Measurements from ENCODE around the gene PIM2. TPM values are rescaled to one million over a fixed set of nuclear protein-coding genes. Genes with fewer than 3 reads are reported as not detected.
"Not testable (repeated sequence)": the region's sequence is repeated elsewhere in the genome, so short reads cannot be mapped to it uniquely, and the experiment has no call there.

The PIM2 gene
- total RNA-seq, 4 donors from 2014 or later = 17.3 to 24.8 (median 19.1) TPM

GRCh38 chrX:48892896-48893295, 25.9 kb downstream of the PIM2 start:
- TF ChIP-seq CTCF (IDR thresholded peaks at IDR 0.05) = no peak
- TF ChIP-seq POLR2A (IDR thresholded peaks at IDR 0.05) = no peak
- H3K27me3 ChIP-seq = no peaks in the 10 kb centered on the region
- H3K4me3 ChIP-seq = no peak overlapping the region
- peaks cover 0 to 7% (median 0%) of the 10 kb centered on the region in 4 donors for H3K4me1 ChIP-seq
- no peaks in the 10 kb centered on the region for H3K9me3 ChIP-seq
- H3K27ac ChIP-seq = no peak overlapping the region
- H3K36me3 ChIP-seq = peaks cover 0 to 14% (median 0%) of the 10 kb centered on the region in 3 donors
- DNase-seq = peak in 1 of 3 donors; percentile 6

GRCh38 chrX:48891402-48892288, 27.2 kb downstream of the PIM2 start:
- Histone ChIP-seq H3K4me3 (peak overlapping the region; percentile 59 to 82 (median 66)), H3K27ac (peak overlapping the region; percentile 76 to 85 (median 80)), H3K36me3 (peaks cover 0 to 14% (median 0%) of the 10 kb centered on the region in 3 donors), H3K27me3 (no peaks in the 10 kb centered on the region), H3K9me3 (no peaks in the 10 kb centered on the region), H3K4me1 (peaks cover 0 to 6% (median 0%) of the 10 kb centered on the region in 4 donors)
- TF ChIP-seq CTCF (IDR thresholded peaks at IDR 0.05) (peak in 5 of 6 experiments; percentile 29 to 72 (median 59)), POLR2A (IDR thresholded peaks at IDR 0.05) (peak in 1 of 2 donors; percentile 15)
- DNase-seq = peak; percentile 77 to 93 (median 88)

GRCh38 chrX:48890934-48891401, 27.9 kb downstream of the PIM2 start:
- DNase-seq = peak in 1 of 3 donors; percentile 20
- no peaks in the 10 kb centered on the region for H3K27me3 ChIP-seq
- peak overlapping the region; percentile 59 to 82 (median 66) for H3K4me3 ChIP-seq
- H3K36me3 ChIP-seq = peaks cover 0 to 14% (median 0%) of the 10 kb centered on the region in 3 donors
- H3K27ac ChIP-seq = peak overlapping the region; percentile 76 to 85 (median 80)
- no peaks in the 10 kb centered on the region for H3K4me1 ChIP-seq
- TF ChIP-seq POLR2A (IDR thresholded peaks at IDR 0.05) = no peak
- H3K9me3 ChIP-seq = no peaks in the 10 kb centered on the region

GRCh38 chrX:48890296-48890925, 28.4 kb downstream of the PIM2 start:
- peak in 1 of 3 donors; percentile 6 for DNase-seq
- no peak for TF ChIP-seq POLR2A (IDR thresholded peaks at IDR 0.05)
- TF ChIP-seq CTCF (IDR thresholded peaks at IDR 0.05) = no peak
- H3K4me3 ChIP-seq = peak overlapping the region; percentile 59 to 82 (median 66)

GRCh38 chrX:48886586-48886985, 32.2 kb downstream of the PIM2 start:
- not testable (repeated sequence) for H3K4me1 ChIP-seq, H3K27me3 ChIP-seq, H3K27ac ChIP-seq, H3K36me3 ChIP-seq, H3K4me3 ChIP-seq, H3K9me3 ChIP-seq, DNase-seq

More at GRCh38 chrX:48890296-48890925, 28.4 kb downstream of the PIM2 start:
- Histone ChIP-seq H3K27ac (peak overlapping the region in 3 of 4 donors; percentile 76 to 85 (median 83)), H3K27me3 (no peaks in the 10 kb centered on the region), H3K9me3 (no peaks in the 10 kb centered on the region), H3K36me3 (peaks cover 0 to 14% (median 0%) of the 10 kb centered on the region in 3 donors), H3K4me1 (no peaks in the 10 kb centered on the region)

- H3K27me3 ChIP-seq = no peaks in the 10 kb centered on the region
- H3K36me3 ChIP-seq = no peaks in the 10 kb centered on the region
- no peak for DNase-seq
- H3K4me3 ChIP-seq = no peak overlapping the region
- TF ChIP-seq CTCF (IDR thresholded peaks at IDR 0.05) (no peak), POLR2A (IDR thresholded peaks at IDR 0.05) (no peak)
- H3K27ac ChIP-seq = no peak overlapping the region
- H3K4me1 ChIP-seq = no peaks in the 10 kb centered on the region
- no peaks in the 10 kb centered on the region for H3K9me3 ChIP-seq
Measured at GRCh38 chrX:48883729-48884128, 35.1 kb downstream of the PIM2 start.

GRCh38 chrX:48876944-48877343, 41.9 kb downstream of the PIM2 start:
- not testable (repeated sequence) for H3K27ac ChIP-seq, H3K4me3 ChIP-seq, H3K9me3 ChIP-seq, H3K4me1 ChIP-seq, H3K36me3 ChIP-seq, H3K27me3 ChIP-seq, DNase-seq

- H3K36me3 ChIP-seq, H3K27ac ChIP-seq, H3K4me1 ChIP-seq, H3K27me3 ChIP-seq, H3K9me3 ChIP-seq, H3K4me3 ChIP-seq, DNase-seq: not testable (repeated sequence)
Measured at GRCh38 chrX:48872017-48872416, 46.8 kb downstream of the PIM2 start.
